H9 (cell line): ENCODE measurements around the gene KCNIP3. TPM values are rescaled to one million over a fixed set of nuclear protein-coding genes. Genes with fewer than 3 reads are reported as not detected.
"Not testable (repeated sequence)": the region's sequence is repeated elsewhere in the genome, so short reads cannot be mapped to it uniquely, and the experiment has no call there.

ENCODE experiments used
- DNase-seq: peaks from one replicate; pipeline ENCODE4 v3.0.0-alpha.2; 2017
- H2AFZ ChIP-seq: one replicate; pipeline ENCODE4 v1.6.1; 2013; ENCODE audit warnings: mild to moderate bottlenecking, low read length, control low read depth, moderate library complexity
- H2AK5ac ChIP-seq: 2 replicates; pipeline ENCODE4 v1.6.1; 2013; ENCODE audit warnings: low read length, control low read depth, mixed read lengths; ENCODE audit not compliant: insufficient read length
- H2BK120ac ChIP-seq: one replicate; pipeline ENCODE4 v1.6.1; 2013; ENCODE audit warnings: low read depth, mild to moderate bottlenecking, low read length, control low read depth, inconsistent platforms; ENCODE audit not compliant: poor library complexity, severe bottlenecking
- H2BK12ac ChIP-seq: 2 replicates; pipeline ENCODE4 v1.6.1; 2013; ENCODE audit warnings: low read length, control low read depth, mixed read lengths, low read depth; ENCODE audit not compliant: insufficient read length
- H2BK15ac ChIP-seq: 2 replicates; pipeline ENCODE4 v1.6.1; 2013; ENCODE audit warnings: low read depth, low read length, control low read depth
- H2BK20ac ChIP-seq: one replicate; pipeline ENCODE4 v1.6.1; 2013; ENCODE audit warnings: low read depth, mild to moderate bottlenecking, low read length, control low read depth, inconsistent platforms; ENCODE audit not compliant: poor library complexity, severe bottlenecking
- H2BK5ac ChIP-seq: 2 replicates; pipeline ENCODE4 v1.6.1; 2013; ENCODE audit warnings: low read length, control low read depth, mixed read lengths; ENCODE audit not compliant: insufficient read length
- H3K14ac ChIP-seq: 2 replicates; pipeline ENCODE4 v1.6.1; 2013; ENCODE audit warnings: low read length, control low read depth; ENCODE audit not compliant: insufficient read depth
- H3K18ac ChIP-seq: 2 replicates; pipeline ENCODE4 v1.6.1; 2013; ENCODE audit warnings: low read depth, mild to moderate bottlenecking, mixed read lengths, low read length, control low read depth; ENCODE audit not compliant: insufficient read length
- H3K23ac ChIP-seq: 2 replicates; pipeline ENCODE4 v1.6.1; 2013; ENCODE audit warnings: low read length, control low read depth, mixed read lengths, low read depth; ENCODE audit not compliant: insufficient read length
- H3K23me2 ChIP-seq: 2 replicates; pipeline ENCODE4 v1.6.1; 2013; ENCODE audit warnings: low read depth, mild to moderate bottlenecking, mixed read lengths, low read length, control low read depth; ENCODE audit not compliant: insufficient read length, poor library complexity, severe bottlenecking
- H3K27ac ChIP-seq: 2 replicates; pipeline ENCODE4 v1.5.1; 2013; ENCODE audit warnings: low read length, control low read depth, mixed read lengths, low read depth; ENCODE audit not compliant: insufficient read length
- H3K27me3 ChIP-seq: 2 replicates; pipeline ENCODE4 v1.6.1; 2013; ENCODE audit warnings: low read length, control low read depth, inconsistent platforms; ENCODE audit not compliant: insufficient read depth
- H3K4ac ChIP-seq: 2 replicates; pipeline ENCODE4 v1.6.1; 2013; ENCODE audit warnings: low read depth, mild to moderate bottlenecking, control low read depth, inconsistent platforms, low read length, moderate library complexity
- H3K4me1 ChIP-seq: 2 replicates; pipeline ENCODE4 v1.6.1; 2013; ENCODE audit warnings: low read length, control low read depth, inconsistent platforms; ENCODE audit not compliant: insufficient read depth
- H3K4me2 ChIP-seq: 2 replicates; pipeline ENCODE4 v1.6.1; 2013; ENCODE audit warnings: low read length, control low read depth, mixed read lengths; ENCODE audit not compliant: insufficient read length, insufficient read depth
- H3K56ac ChIP-seq: 2 replicates; pipeline ENCODE4 v1.6.1; 2013; ENCODE audit warnings: low read depth, mild to moderate bottlenecking, mixed read lengths, low read length, control low read depth; ENCODE audit not compliant: insufficient read length
- H3K79me1 ChIP-seq: 2 replicates; pipeline ENCODE4 v1.6.1; 2013; ENCODE audit warnings: low read depth, mild to moderate bottlenecking, moderate library complexity, low read length, control low read depth, inconsistent platforms; ENCODE audit not compliant: insufficient read depth, poor library complexity, severe bottlenecking
- H3K79me2 ChIP-seq: 2 replicates; pipeline ENCODE4 v1.6.1; 2013; ENCODE audit warnings: low read length, control low read depth, inconsistent platforms; ENCODE audit not compliant: insufficient read depth
- H3K9ac ChIP-seq: 2 replicates; pipeline ENCODE4 v1.6.1; 2013; ENCODE audit warnings: low read length, control low read depth, mixed read lengths; ENCODE audit not compliant: insufficient read length; ENCODE audit errors: extremely low read depth
- H3K9me3 ChIP-seq: one replicate; pipeline ENCODE4 v1.6.1; 2013; ENCODE audit warnings: low read depth, low read length, inconsistent platforms; ENCODE audit not compliant: control insufficient read depth
- H3T11ph ChIP-seq: one replicate; pipeline ENCODE4 v1.6.1; 2013; ENCODE audit warnings: mild to moderate bottlenecking, low read length, control low read depth, inconsistent platforms
- H4K20me1 ChIP-seq: one replicate; pipeline ENCODE4 v1.6.1; 2013; ENCODE audit not compliant: control insufficient read depth, insufficient read length, insufficient read depth
- H4K5ac ChIP-seq: 2 replicates; pipeline ENCODE4 v1.6.1; 2013; ENCODE audit warnings: low read depth, mild to moderate bottlenecking, mixed read lengths, low read length, control low read depth; ENCODE audit not compliant: insufficient read length
- H4K8ac ChIP-seq: replicated peaks from 2 replicates; pipeline ENCODE4 v1.6.1; 2013; ENCODE audit warnings: low read length, control low read depth, mixed read lengths, low read depth; ENCODE audit not compliant: insufficient read length
- H4K91ac ChIP-seq: 2 replicates; pipeline ENCODE4 v1.6.1; 2013; ENCODE audit warnings: low read depth, mild to moderate bottlenecking, moderate library complexity, mixed read lengths, low read length, control low read depth; ENCODE audit not compliant: insufficient read length
- H3K27ac Mint-ChIP-seq, 3 experiments: 2 replicates in 2 of 3; 3 replicates in 1 of 3; pipeline ENCODE4 v1.8.0; 2020 to 2021; ENCODE audit warnings: mixed read lengths in 3 of 3, mild to moderate bottlenecking in 1 of 3, moderate library complexity in 1 of 3
- H3K27me3 Mint-ChIP-seq: 2 replicates; pipeline ENCODE4 v1.8.0; 2021; ENCODE audit warnings: low read depth, mild to moderate bottlenecking, moderate library complexity, mixed read lengths
- H3K36me3 Mint-ChIP-seq, 3 experiments: 2 replicates in 2 of 3; 3 replicates in 1 of 3; pipeline ENCODE4 v1.8.0; 2020 to 2021; ENCODE audit warnings: low read depth in 3 of 3, mixed read lengths in 3 of 3; ENCODE audit not compliant: insufficient read depth in 1 of 3
- H3K4me1 Mint-ChIP-seq, 2 experiments: 2 replicates each; pipeline ENCODE4 v1.8.0; 2020; ENCODE audit warnings: mixed read lengths in 2 of 2
- H3K4me3 Mint-ChIP-seq, 2 experiments: 2 replicates in 1 of 2; 3 replicates in 1 of 2; pipeline ENCODE4 v1.8.0; 2020 to 2021; ENCODE audit warnings: mild to moderate bottlenecking in 2 of 2, mixed read lengths in 2 of 2, moderate library complexity in 1 of 2
- H3K9me3 Mint-ChIP-seq, 2 experiments: 2 replicates in 1 of 2; 3 replicates in 1 of 2; pipeline ENCODE4 v1.8.0; 2020; ENCODE audit warnings: mild to moderate bottlenecking in 2 of 2, mixed read lengths in 2 of 2, moderate library complexity in 1 of 2
- WGBS: extraction: QIAGEN DNeasy Blood & Tissue Kit; methylation state at CpG from one replicate; pipeline ENCODE4 v1.1.7; 2013; ENCODE audit warnings: missing lambda C conversion rate, low lambda C conversion rate, mixed read lengths; ENCODE audit not compliant: insufficient read length; ENCODE audit errors: extremely low coverage; 5-methylcytosine and 5-hydroxymethylcytosine counted together
- total RNA-seq: library from RNA; stranded (reverse); gene quantifications from 2 replicates; pipeline ENCODE4 v1.2.1, GENCODE V29; 2021
- TF ChIP-seq, protein P1 (sequence below): fragments of 200-600 bp; sonication (generic); conservative IDR thresholded peaks from 3 replicates; pipeline ENCODE4 v1.8.0; 2021; ENCODE audit warnings: antibody characterized with exemption, mild to moderate bottlenecking

Gene KCNIP3
- total RNA-seq, 1 experiment from 2014 or later, result 1.5 TPM

DNA sequence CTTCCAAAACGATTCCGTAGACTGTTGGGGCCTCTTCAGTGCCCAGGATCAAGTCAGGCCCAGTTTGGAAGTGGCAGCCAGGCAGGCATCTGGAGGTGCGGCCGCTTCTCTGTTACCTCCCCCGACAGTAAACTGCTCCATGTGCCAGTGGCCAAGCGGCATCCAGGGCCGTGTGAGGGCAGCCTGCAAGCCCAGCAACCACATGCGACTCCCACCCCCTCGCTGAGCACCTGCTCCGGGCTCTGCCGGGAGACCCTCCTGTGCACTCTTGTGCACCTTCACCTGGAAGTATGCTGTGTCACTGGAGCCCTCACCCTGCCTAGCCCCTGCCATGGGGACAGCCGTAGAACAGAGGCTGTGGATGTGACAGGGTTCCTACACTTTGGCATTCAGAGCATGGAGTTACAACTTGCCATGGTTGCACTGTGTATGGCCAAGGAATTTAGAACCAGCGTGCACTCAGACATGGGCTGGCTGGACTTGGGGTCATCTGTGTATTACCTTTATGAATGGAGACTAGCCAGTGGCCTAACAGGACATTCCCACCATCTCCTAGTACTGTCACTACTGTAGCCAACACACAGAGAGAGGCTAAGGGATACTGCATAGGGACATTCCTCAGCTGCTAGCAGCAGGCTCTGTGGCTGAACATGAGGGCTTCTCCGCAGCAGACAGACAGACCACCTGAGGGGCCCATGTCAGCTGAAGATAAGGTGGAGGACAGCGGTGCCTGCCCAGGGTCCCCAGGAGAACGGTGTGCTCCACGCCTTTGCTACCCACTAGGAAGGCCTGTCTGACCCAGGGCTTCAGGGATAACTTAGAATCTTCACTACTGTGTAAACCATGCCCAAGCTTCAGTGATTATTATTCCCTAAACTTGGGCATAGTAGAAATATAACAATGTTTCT, 80.3 kb downstream of the KCNIP3 start:
- DNase-seq, result peak; percentile 23

DNA sequence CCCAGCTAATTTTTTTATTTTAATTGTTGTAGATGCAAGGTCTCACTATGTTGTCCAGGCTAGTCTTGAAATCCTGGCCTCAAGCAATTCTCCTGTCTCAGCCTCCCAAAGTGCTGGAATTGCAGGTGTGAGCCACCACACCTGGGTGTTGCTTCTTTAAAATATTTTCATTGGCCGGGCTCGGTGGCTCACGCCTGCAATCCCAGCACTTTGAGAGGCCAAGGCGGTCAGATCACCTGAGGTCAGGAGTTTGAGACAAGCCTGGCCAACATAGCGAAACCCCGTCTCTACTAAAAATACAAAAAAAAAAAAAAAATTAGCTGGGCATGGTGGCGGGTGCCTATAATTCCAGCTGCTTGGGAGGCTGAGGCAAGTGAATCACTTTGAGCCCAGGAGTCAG, 81.1 kb downstream of the KCNIP3 start:
- no CpG with 5 or more reads among the region's 7 CpGs for WGBS
- H2BK20ac ChIP-seq, H3K27ac ChIP-seq, H4K5ac ChIP-seq, H3K79me2 ChIP-seq, H2BK12ac ChIP-seq, H3T11ph ChIP-seq, H3K9ac ChIP-seq, H3K79me1 ChIP-seq, H3K23ac ChIP-seq, H3K14ac ChIP-seq, H2BK5ac ChIP-seq, H3K27ac Mint-ChIP-seq, H2BK120ac ChIP-seq, H3K23me2 ChIP-seq, H2BK15ac ChIP-seq, H3K4ac ChIP-seq, H3K9me3 Mint-ChIP-seq, H3K27me3 ChIP-seq, H4K8ac ChIP-seq, H3K9me3 ChIP-seq, H3K4me3 Mint-ChIP-seq, H3K4me2 ChIP-seq, H3K56ac ChIP-seq, H2AK5ac ChIP-seq, H3K4me1 ChIP-seq, H3K18ac ChIP-seq, H4K91ac ChIP-seq, DNase-seq, H3K36me3 Mint-ChIP-seq, H2AFZ ChIP-seq, H4K20me1 ChIP-seq: not testable (repeated sequence)
- Mint-ChIP-seq H3K27me3 (peaks cover 15% of the 10 kb centered on the region), H3K4me1 (peaks cover 13 to 23% of the 10 kb centered on the region in 2 experiments)

More for the DNA sequence above, 80.3 kb downstream of the KCNIP3 start:
- H3K9me3 ChIP-seq, result no peaks in the 10 kb centered on the region
- H2BK12ac ChIP-seq, result no peak overlapping the region
- no peak overlapping the region for H3T11ph ChIP-seq
- TF ChIP-seq, protein P1, sequence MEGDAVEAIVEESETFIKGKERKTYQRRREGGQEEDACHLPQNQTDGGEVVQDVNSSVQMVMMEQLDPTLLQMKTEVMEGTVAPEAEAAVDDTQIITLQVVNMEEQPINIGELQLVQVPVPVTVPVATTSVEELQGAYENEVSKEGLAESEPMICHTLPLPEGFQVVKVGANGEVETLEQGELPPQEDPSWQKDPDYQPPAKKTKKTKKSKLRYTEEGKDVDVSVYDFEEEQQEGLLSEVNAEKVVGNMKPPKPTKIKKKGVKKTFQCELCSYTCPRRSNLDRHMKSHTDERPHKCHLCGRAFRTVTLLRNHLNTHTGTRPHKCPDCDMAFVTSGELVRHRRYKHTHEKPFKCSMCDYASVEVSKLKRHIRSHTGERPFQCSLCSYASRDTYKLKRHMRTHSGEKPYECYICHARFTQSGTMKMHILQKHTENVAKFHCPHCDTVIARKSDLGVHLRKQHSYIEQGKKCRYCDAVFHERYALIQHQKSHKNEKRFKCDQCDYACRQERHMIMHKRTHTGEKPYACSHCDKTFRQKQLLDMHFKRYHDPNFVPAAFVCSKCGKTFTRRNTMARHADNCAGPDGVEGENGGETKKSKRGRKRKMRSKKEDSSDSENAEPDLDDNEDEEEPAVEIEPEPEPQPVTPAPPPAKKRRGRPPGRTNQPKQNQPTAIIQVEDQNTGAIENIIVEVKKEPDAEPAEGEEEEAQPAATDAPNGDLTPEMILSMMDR, result no peak
- no peak overlapping the region for H2BK20ac ChIP-seq
- H3K14ac ChIP-seq, result no peak overlapping the region
- H2BK15ac ChIP-seq, result no peak overlapping the region
- H3K4me1 Mint-ChIP-seq, result peaks cover 13 to 23% of the 10 kb centered on the region in 2 experiments
- no peaks in the 10 kb centered on the region for H3K9me3 Mint-ChIP-seq
- no peaks in the 10 kb centered on the region for H4K20me1 ChIP-seq
- H4K8ac ChIP-seq, result no peak overlapping the region
- H2AFZ ChIP-seq, result no peak overlapping the region
- H3K36me3 Mint-ChIP-seq, result no peaks in the 10 kb centered on the region
- no peak overlapping the region for H3K27ac ChIP-seq
- H2AK5ac ChIP-seq, result no peak overlapping the region
- H3K23me2 ChIP-seq, result no peaks in the 10 kb centered on the region
- no peak overlapping the region for H2BK120ac ChIP-seq
- no peak overlapping the region; a peak in 1 of 7 replicates for H3K27ac Mint-ChIP-seq
- H4K91ac ChIP-seq, result no peak overlapping the region
- H3K27me3 ChIP-seq, result no peaks in the 10 kb centered on the region
- H3K18ac ChIP-seq, result no peak overlapping the region
- H3K9ac ChIP-seq, result no peak overlapping the region
- no peaks in the 10 kb centered on the region for H3K4me1 ChIP-seq
- no peak overlapping the region for H3K56ac ChIP-seq
- no peak overlapping the region for H3K4me2 ChIP-seq
- H3K79me2 ChIP-seq, result no peaks in the 10 kb centered on the region
- no CpG with 5 or more reads among the region's 17 CpGs for WGBS
- no peak overlapping the region for H3K4ac ChIP-seq
- no peak overlapping the region for H4K5ac ChIP-seq
- H3K23ac ChIP-seq, result no peak overlapping the region
- H3K4me3 Mint-ChIP-seq, result no peak overlapping the region
- no peak overlapping the region for H2BK5ac ChIP-seq
- H3K79me1 ChIP-seq, result no peaks in the 10 kb centered on the region
- H3K27me3 Mint-ChIP-seq, result peaks cover 15% of the 10 kb centered on the region
